NCI-H82 treated with DMSO at 0.1 percent for 48 hours (cell line): ENCODE data around the gene WTIP.
"Not testable (repeated sequence)": the region's sequence is repeated elsewhere in the genome, so short reads cannot be mapped to it uniquely, and the experiment has no call there.

Source experiments
- DNase-seq: peaks from one replicate; lab custom pipeline; 2025; ENCODE audit not compliant: unreplicated experiment; lab: John Stamatoyannopoulos, UW

The WTIP gene

GRCh38 chr19:34480971-34481841, at the start of gene WTIP:
TSS of gene WTIP (plus strand) at chr19:34481758. CDS start at chr19:34481975, 217 bp downstream.
- no peak for DNase-seq

GRCh38 chr19:34432797-34433196, 48.8 kb upstream of the WTIP start:
- no peak for DNase-seq

GRCh38 chr19:34436716-34437115, 44.8 kb upstream of the WTIP start:
- DNase-seq, result no peak

GRCh38 chr19:34448191-34448590, 33.4 kb upstream of the WTIP start:
- no peak for DNase-seq

GRCh38 chr19:34452723-34453122, 28.8 kb upstream of the WTIP start:
- DNase-seq, result no peak

- DNase-seq, result no peak
These were observed 27.5 kb upstream of the WTIP start for GRCh38 chr19:34454091-34454490.

- DNase-seq, result no peak
These were observed 26.9 kb upstream of the WTIP start for GRCh38 chr19:34454685-34455084.

GRCh38 chr19:34455783-34456480, 25.6 kb upstream of the WTIP start:
- not testable (repeated sequence) for DNase-seq

- no peak for DNase-seq
These were observed 24.1 kb upstream of the WTIP start for GRCh38 chr19:34457446-34457845.

- DNase-seq, result no peak
These were observed 22.9 kb upstream of the WTIP start for GRCh38 chr19:34458677-34459076.

GRCh38 chr19:34459614-34460013, 21.9 kb upstream of the WTIP start:
- no peak for DNase-seq

- no peak for DNase-seq
These were observed 20.0 kb upstream of the WTIP start for GRCh38 chr19:34461375-34462100.

GRCh38 chr19:34464785-34465184, 16.8 kb upstream of the WTIP start:
- DNase-seq, result not testable (repeated sequence)

- DNase-seq, result no peak
These were observed 13.1 kb upstream of the WTIP start for GRCh38 chr19:34468409-34468808.

- DNase-seq, result not testable (repeated sequence)
These were observed 12.5 kb upstream of the WTIP start for GRCh38 chr19:34469026-34469425.

GRCh38 chr19:34471906-34472700, 9.5 kb upstream of the WTIP start:
- DNase-seq, result no peak

- DNase-seq, result no peak
These were observed 7.1 kb upstream of the WTIP start for GRCh38 chr19:34474233-34474989.

- no peak for DNase-seq
These were observed 6.3 kb upstream of the WTIP start for GRCh38 chr19:34475026-34475974.
